NCI-H524 treated with DMSO at 0.1 percent for 48 hours (cell line): ENCODE measurements around the gene POLR3B.
"Not testable (repeated sequence)": the region's sequence is repeated elsewhere in the genome, so short reads cannot be mapped to it uniquely, and the experiment has no call there.

ENCODE experiments used
- DNase-seq: peaks from one replicate; lab custom pipeline; 2025; lab: John Stamatoyannopoulos, UW

The POLR3B gene

DNA sequence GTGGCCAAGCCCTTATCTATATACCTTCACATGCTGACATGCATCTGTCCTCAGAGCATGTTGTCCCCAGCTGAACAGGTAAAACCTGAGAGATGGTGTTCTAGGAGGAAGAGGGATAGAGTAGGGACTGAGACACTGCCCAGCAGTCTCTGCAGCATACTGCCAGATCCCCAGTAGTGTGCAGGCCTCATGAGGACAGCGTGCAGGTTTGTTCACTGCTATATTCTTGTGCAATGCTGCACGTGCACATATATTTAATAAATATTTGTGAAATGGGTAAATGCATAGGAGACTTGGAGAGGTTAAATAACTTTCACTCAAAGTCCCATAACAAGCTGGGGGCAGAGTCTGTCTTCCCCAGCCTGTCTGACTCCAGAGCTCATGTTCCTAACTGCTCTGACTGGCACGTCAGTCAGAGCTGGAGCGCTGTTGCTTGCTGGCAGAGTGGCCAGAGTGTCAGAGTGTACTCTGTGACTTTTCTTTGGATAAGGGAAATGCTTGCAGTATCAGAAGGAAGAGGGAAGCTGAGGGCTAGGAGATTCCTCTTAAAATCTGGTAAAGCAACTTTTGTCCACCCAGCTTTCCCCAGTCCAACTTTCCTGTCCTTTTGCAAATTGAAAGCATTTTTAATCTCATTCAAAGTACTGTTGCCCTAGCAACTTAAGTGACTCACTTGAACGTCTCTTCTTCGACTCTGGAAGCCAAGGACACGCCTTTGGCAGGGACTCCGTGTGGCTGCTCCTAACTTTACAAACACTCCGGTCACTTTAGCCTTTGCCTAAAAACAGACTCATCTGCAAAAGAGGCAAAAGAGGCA lies 14.9 kb upstream of the POLR3B start:
- DNase-seq, result no peak

DNA sequence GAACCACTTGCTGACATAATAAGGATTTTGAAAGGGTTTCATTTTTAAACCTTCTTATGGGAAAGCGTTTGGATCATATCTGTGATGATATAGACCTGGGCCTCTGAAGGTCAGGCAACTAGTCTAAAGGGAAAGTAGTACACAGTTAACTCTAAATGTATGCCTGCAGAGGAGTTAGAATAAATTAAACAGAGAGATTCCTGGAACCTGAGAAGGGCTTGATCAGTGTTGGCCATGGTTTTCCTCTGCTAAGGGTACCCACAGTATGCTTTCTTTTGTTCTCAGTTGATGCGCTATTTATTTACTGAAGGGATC lies 14.4 kb upstream of the POLR3B start:
- no peak for DNase-seq

- no peak for DNase-seq
Observed at GRCh38 chr12:106344131-106344530, 13.4 kb upstream of the POLR3B start.

- peak; percentile 20 for DNase-seq
Observed at GRCh38 chr12:106345746-106346145, 11.8 kb upstream of the POLR3B start.

- no peak for DNase-seq
Observed at GRCh38 chr12:106348411-106348810, 9.1 kb upstream of the POLR3B start.

GRCh38 chr12:106353175-106353574 lies 4.4 kb upstream of the POLR3B start:
- DNase-seq, result no peak

- DNase-seq, result no peak
Observed at GRCh38 chr12:106358396-106359241, 1.1 kb downstream of the POLR3B start.

DNA sequence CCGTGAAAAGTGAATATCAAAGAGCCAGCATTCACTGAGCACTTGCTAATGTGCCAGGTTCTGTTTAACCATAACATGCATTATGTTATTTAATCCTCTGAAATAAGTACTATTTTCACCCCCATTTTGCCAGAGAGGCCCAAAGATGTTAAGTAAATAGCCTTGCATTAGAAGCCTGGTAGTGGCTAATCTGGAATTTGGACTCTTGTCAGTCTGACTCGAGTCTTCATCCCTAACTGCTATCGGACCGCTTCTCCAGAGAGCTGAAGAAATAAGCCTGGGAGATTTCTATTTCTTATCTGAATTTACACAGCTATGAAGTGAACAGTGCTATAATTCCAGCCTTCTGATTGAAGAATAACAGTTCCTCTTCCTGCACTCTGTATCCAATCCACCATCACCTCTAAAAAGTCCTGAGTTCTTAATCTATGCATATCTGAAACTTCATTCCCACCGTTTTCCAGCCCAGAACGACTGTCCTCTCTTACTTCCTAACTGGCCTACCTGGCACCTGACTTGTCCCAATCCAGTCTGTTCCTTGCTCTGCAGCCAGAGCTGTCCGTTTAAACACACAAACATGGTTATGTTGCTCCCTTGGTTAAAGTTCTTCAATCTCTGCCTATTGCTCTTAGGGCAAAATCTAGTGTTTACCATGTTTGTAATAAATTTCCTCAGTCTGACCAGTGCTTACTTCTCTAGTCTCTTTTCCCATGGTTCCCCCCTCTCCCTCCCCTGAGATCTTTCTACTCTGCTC lies 2.3 kb downstream of the POLR3B start:
- DNase-seq, result no peak

GRCh38 chr12:106360400-106360994 lies 2.9 kb downstream of the POLR3B start:
- DNase-seq, result no peak

DNA sequence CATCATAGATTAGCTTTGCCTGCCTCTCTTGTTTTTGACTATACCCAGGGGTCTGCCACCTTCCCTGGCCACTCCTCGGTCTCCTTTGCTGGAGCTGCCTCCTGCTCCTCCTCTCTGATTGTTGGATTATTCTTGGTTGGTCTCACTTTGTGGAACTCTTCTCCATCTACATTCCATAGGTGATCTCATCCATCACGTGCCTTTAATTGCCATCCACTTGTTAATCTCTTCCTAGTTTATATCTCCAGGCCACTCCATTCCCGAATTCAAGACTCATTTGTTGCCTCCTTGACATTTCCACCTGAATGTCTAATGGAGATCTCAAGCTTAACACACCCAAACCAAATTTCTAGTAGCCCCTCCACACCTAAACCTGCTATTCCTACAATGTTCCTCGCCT lies 5.4 kb downstream of the POLR3B start:
- no peak for DNase-seq

DNA sequence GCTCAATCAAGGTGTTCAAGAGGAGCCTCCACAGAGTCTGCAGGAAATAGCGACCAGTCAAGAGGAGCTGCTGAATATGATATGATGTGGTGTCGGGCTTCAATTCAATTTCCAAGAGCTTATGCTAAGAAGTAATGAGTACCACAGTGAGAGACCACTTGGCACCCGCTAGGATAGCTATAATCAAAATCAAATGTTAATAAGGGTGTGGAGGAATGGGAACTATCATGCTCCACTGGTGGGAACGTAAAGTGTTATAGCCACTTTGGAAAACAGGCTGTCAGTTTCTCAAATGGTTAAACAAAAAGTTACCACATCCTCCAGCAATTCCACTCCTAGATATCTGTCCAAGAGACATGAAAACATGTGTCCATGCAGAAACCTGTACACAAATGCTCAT lies 6.7 kb downstream of the POLR3B start:
- no peak for DNase-seq

GRCh38 chr12:106369624-106370346 lies 12.2 kb downstream of the POLR3B start:
- no peak for DNase-seq

DNA sequence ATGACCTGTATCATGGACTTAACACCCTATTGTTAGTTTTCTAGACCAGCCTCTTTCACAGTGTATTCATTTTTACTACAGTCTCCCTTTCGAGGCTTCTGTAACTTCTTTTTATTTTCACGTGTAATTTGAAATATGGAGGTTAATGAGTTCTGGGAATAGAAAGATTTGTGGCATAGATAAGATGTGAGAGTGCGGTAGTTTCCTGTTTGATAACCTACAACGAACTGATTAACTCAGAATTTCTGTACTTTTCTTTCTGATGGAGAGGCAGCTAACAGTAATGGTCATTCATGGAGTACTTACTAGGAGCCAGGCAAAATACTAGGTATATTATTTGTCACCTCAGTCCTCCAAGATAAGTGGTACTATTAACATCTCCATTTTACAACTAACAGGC lies 21.2 kb downstream of the POLR3B start:
- DNase-seq, result no peak

DNA sequence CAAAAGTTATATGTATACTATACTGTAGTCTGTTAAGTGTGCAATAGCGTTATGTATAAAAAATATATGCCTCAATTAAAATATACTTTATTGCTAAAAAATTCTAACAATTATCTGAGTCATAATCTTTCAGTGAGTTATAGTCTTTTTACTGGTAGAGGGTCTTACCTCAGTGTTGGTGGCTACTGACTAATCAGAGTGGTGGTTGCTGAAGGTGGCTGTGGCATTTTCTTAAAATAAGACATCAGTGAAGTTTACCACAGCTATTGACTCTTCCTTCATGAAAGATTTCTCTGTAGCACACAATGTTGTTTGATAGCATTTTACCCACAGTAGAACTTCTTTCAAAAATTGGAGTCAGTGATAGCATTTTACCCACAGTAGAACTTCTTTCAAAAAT lies 23.4 kb downstream of the POLR3B start:
- no peak for DNase-seq

- DNase-seq, result not testable (repeated sequence)
Observed at GRCh38 chr12:106381866-106382265, 24.3 kb downstream of the POLR3B start.

DNA sequence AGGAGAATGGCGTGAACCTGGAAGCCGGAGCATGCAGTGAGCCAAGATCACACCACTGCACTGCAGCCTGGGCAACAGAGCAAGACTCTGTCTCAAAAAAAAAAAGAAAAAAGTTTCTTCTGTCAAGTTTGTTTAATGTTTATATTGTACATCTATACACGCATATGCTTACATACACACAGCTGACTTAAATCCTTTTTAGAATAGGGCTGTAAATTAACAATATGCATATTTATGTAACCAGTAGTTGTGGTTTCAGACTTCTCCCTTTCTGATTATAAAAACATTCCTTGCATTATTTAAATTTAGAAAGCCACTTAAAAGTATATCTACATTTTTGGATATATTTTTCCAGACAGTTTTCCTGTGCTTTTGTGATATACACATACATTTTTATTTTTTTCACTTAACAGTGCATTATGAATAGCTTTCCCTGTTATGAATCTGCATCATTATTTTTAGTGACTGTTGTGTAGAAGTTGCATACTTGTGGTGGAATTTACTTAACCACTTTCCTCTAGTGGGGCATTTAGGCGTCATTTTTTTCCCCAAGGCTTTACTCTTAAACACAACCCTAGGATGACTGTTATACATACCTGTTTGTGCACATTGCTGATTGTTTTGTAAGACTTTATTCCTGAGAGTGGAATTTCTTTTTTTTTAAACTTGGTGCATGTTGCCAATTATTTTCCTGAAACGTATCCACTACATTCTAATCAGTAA lies 29.4 kb downstream of the POLR3B start:
- no peak for DNase-seq

DNA sequence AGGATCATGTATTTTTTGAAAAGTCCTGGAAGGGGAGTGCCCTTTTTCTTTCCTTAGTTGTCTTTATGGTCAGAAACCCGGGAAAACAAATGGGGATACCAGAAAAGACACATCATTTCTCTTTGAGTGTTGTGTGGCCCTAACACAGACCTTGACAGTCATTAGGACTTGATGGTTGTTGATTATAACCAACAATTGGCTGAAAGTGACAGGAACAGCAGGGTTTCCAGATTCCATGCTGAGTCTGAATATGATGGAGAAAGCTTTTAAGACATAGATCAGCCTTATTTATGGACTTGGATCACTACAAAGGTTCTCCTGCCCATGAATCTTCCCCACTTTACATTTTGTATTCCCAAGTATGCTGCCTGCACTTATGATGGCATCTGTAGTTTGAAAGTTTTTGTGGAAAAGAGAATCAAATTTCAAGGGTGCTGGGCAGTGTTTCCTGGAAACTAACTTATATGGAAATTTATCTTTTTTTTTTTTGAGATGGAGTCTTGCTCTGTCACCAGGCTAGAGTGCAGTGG lies 30.4 kb downstream of the POLR3B start:
- DNase-seq, result no peak

GRCh38 chr12:106389151-106389550 lies 31.6 kb downstream of the POLR3B start:
- DNase-seq, result no peak

GRCh38 chr12:106392759-106393158 lies 35.2 kb downstream of the POLR3B start:
- no peak for DNase-seq

GRCh38 chr12:106409878-106410277 lies 52.3 kb downstream of the POLR3B start:
- no peak for DNase-seq

- DNase-seq, result no peak
Observed at GRCh38 chr12:106412563-106412962, 55.0 kb downstream of the POLR3B start.
